ENCODE results near the gene RGL2. TPM values are rescaled to one million over a fixed set of nuclear protein-coding genes. Genes with fewer than 3 reads are reported as not detected.

The RGL2 gene
- total RNA-seq, 1 donor from 2014 or later, result 114 TPM

- H3K27ac ChIP-seq, result peak overlapping the region; percentile 65
- ATAC-seq (no peak), DNase-seq (no peak)
- peak overlapping the region; percentile 60 for H3K4me3 ChIP-seq
- H3K4me1 ChIP-seq, result peaks cover 57% of the 10 kb centered on the region
- no peaks in the 10 kb centered on the region for H3K9me3 ChIP-seq
- intact Hi-C loops (cut with DNase I), result no loop called here
- H3K27me3 ChIP-seq, result no peaks in the 10 kb centered on the region
- TF ChIP-seq CTCF (IDR thresholded peaks at IDR 0.05), result no peak
- H3K36me3 ChIP-seq, result peaks cover 28% of the 10 kb centered on the region
These were observed 19.8 kb upstream of the RGL2 start for GRCh38 chr6:33318426-33319073.

- DNase-seq, result peak; percentile 99
- Histone ChIP-seq H3K36me3 (peaks cover 28% of the 10 kb centered on the region), H3K4me1 (peaks cover 56% of the 10 kb centered on the region), H3K4me3 (peak within 1 kb of the TSS; percentile 60), H3K27ac (peak within 1 kb of the TSS; percentile 65), H3K27me3 (no peaks in the 10 kb centered on the region), H3K9me3 (no peaks in the 10 kb centered on the region)
- intact Hi-C loops (cut with DNase I), result no loop called here
- TF ChIP-seq CTCF (IDR thresholded peaks at IDR 0.05), result no peak
- peak; percentile 81 for ATAC-seq
These were observed 19.1 kb upstream of the RGL2 start, which contains the start of gene ZBTB22 for GRCh38 chr6:33317669-33318425. Gene ZBTB22 (minus strand): TSS chr6:33317744. CDS start chr6:33316916, 828 bp downstream.

GRCh38 chr6:33317419-33317668, 18.6 kb upstream of the RGL2 start:
- Histone ChIP-seq H3K36me3 (peaks cover 28% of the 10 kb centered on the region), H3K9me3 (no peaks in the 10 kb centered on the region), H3K27me3 (no peaks in the 10 kb centered on the region), H3K4me3 (peak overlapping the region; percentile 60), H3K27ac (peak overlapping the region; percentile 65), H3K4me1 (peaks cover 59% of the 10 kb centered on the region)
- TF ChIP-seq CTCF (IDR thresholded peaks at IDR 0.05), result no peak
- intact Hi-C loops (cut with DNase I), result no loop called here
- DNase-seq (no peak), ATAC-seq (peak; percentile 10)

GRCh38 chr6:33316603-33317418, 18.1 kb upstream of the RGL2 start:
- ATAC-seq (no peak), DNase-seq (no peak)
- Histone ChIP-seq H3K36me3 (peaks cover 28% of the 10 kb centered on the region), H3K4me3 (peak overlapping the region; percentile 60), H3K27ac (peak overlapping the region; percentile 42), H3K27me3 (no peaks in the 10 kb centered on the region), H3K9me3 (no peaks in the 10 kb centered on the region), H3K4me1 (peaks cover 62% of the 10 kb centered on the region)
- intact Hi-C loops (cut with DNase I), result no loop called here
- no peak for TF ChIP-seq CTCF (IDR thresholded peaks at IDR 0.05)

- intact Hi-C loops (cut with DNase I), result no loop called here
- no peaks in the 10 kb centered on the region for H3K27me3 ChIP-seq
- H3K9me3 ChIP-seq, result no peaks in the 10 kb centered on the region
- DNase-seq (no peak), ATAC-seq (no peak)
- no peak for TF ChIP-seq CTCF (IDR thresholded peaks at IDR 0.05)
- no peak overlapping the region for H3K4me3 ChIP-seq
- peaks cover 32% of the 10 kb centered on the region for H3K36me3 ChIP-seq
- no peak overlapping the region for H3K27ac ChIP-seq
- H3K4me1 ChIP-seq, result peaks cover 62% of the 10 kb centered on the region
These were observed 17.3 kb upstream of the RGL2 start for GRCh38 chr6:33315793-33316602.
